Skeletal muscle tissue (tissue), 4 donors: ENCODE data around the gene GRID1. TPM values are rescaled to one million over a fixed set of nuclear protein-coding genes. Genes with fewer than 3 reads are reported as not detected.
"Not testable (repeated sequence)": the region's sequence is repeated elsewhere in the genome, so short reads cannot be mapped to it uniquely, and the experiment has no call there.

Experiments used
- H3K27ac ChIP-seq: one replicate; pipeline ENCODE4 v1.7.0; 2013; ENCODE audit warnings: mild to moderate bottlenecking, low read depth, low read length, inconsistent platforms
- H3K27me3 ChIP-seq, 3 donors: one replicate each; pipeline ENCODE4 v1.7.0; 2013; ENCODE audit warnings: low read length in 3 of 3; ENCODE audit not compliant: control insufficient read depth in 3 of 3, insufficient read depth in 3 of 3
- H3K36me3 ChIP-seq, 3 donors: one replicate each; pipeline ENCODE4 v1.7.0; 2013; ENCODE audit warnings: low read length in 3 of 3; ENCODE audit not compliant: control insufficient read depth in 3 of 3, insufficient read depth in 3 of 3
- H3K4me1 ChIP-seq, 3 donors: one replicate each; pipeline ENCODE4 v1.7.0; 2013; ENCODE audit warnings: low read length in 3 of 3, mild to moderate bottlenecking in 3 of 3; ENCODE audit not compliant: control insufficient read depth in 3 of 3, insufficient read depth in 3 of 3
- H3K4me3 ChIP-seq, 3 donors: one replicate each; pipeline ENCODE4 v1.7.0; 2013; ENCODE audit warnings: low read length in 3 of 3
- H3K9ac ChIP-seq, 3 donors: one replicate each; pipeline ENCODE4 v1.7.0; 2013; ENCODE audit warnings: low read length in 3 of 3, mild to moderate bottlenecking in 3 of 3, moderate library complexity in 2 of 3, low read depth in 1 of 3
- H3K9me3 ChIP-seq, 3 donors: one replicate each; pipeline ENCODE4 v1.7.0; 2013; ENCODE audit warnings: low read length in 3 of 3; ENCODE audit not compliant: control insufficient read depth in 3 of 3
- total RNA-seq: library from RNA; depleted of rRNA; stranded (reverse); fragments of >200 nt; gene quantifications from one replicate; pipeline ENCODE4 v1.2.3, GENCODE V29; 2014
- donor health status: Osteomylitis.

GRID1 gene
- total RNA-seq, 1 donor from 2014 or later = 2.1 TPM

DNA sequence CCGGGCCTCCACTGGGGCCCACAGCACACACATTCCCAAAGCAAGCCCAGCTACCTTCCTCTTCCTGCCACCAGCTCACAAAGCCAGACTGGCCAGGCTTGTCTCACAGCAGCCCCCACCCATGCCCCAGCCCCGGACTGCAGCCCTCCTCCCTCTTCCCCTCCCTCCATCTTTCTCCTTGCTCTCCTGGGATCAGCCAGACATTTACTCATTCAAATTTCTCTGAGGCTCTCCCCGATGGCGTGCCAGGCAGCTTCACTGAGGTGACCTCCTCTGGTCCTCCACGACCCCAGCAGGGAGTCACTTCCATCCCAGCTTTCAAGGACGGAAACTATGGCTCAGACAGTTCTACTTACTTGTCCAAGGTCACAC, 187.5 kb downstream of the GRID1 start:
- Histone ChIP-seq H3K27me3 (peaks cover 5 to 11% (median 7%) of the 10 kb centered on the region in 3 donors), H3K9ac (no peak overlapping the region), H3K9me3 (no peaks in the 10 kb centered on the region), H3K27ac (no peak overlapping the region), H3K4me3 (no peak overlapping the region), H3K36me3 (no peaks in the 10 kb centered on the region), H3K4me1 (no peaks in the 10 kb centered on the region)

GRCh38 chr10:86178401-86179152, 188.0 kb downstream of the GRID1 start:
- no peaks in the 10 kb centered on the region for H3K36me3 ChIP-seq
- no peak overlapping the region for H3K27ac ChIP-seq
- no peak overlapping the region for H3K9ac ChIP-seq

DNA sequence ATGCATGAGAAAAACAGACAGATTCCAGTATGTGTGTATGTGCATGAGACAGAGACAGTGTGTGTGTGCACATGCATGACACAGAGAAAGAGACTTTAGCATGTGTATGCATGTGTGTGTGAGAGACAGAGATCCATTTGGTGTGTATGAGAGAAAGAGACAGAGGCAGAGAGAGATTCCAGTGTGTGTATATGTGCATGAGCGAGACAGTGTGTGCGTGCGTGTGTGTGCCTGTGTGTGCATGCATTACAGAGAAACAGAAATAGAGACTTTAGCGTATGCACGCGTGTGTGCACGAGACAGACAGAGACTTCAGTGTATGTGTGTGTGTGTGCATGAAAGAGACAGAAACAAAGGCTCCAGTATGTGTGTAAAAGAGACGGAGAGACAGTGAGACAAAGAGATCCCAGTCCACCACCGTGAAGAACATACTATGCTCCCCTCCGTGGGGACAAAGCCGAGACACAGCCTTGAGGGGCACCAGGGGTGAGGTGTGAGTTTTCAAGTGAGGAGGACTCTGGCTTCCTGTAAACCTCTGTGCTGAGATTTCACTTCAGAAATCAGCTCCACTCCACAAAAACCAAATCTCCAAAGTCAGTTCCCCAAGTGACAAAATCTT, 188.9 kb downstream of the GRID1 start:
- H3K9ac ChIP-seq = no peak overlapping the region
- H3K27ac ChIP-seq = no peak overlapping the region
- H3K27me3 ChIP-seq = peaks cover 5 to 11% (median 7%) of the 10 kb centered on the region in 3 donors

More at GRCh38 chr10:86178401-86179152, 188.0 kb downstream of the GRID1 start:
- no peaks in the 10 kb centered on the region for H3K4me1 ChIP-seq
- H3K4me3 ChIP-seq = no peak overlapping the region
- H3K9me3 ChIP-seq = no peaks in the 10 kb centered on the region
- H3K27me3 ChIP-seq = peaks cover 5 to 11% (median 7%) of the 10 kb centered on the region in 3 donors

DNA sequence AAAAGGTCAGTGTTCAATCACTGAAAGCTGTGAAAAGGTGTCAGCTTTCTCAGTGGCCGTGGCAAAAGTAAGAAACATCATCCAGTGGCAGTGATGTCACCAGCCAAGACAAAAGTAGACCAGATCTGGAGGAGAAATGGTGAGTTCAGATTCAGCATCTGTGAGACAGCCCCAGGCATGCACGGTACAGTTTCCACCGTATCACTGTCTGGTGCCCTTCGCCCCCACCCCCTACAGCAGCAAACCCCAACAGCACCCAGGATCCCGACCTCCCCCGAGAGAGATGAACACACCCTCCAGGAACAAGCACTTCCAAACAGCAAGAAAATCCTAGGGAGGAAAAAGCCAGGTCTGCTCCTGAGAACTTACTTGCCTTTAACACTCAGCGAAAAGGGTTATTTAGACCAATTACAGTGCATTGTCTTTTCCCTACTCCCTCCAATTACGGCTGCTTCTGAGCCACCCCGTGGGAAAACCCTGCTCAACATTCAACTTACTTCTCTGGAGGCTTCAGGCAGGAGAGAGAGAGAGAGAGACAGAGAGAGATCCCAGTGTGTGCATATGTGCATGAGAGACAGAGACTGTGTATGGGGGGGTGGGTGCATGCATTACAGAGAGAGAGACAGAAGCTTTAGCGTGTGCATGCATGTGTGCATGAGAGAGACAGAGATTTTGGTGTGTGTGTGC, 189.6 kb downstream of the GRID1 start:
- Histone ChIP-seq H3K36me3 (no peaks in the 10 kb centered on the region), H3K27ac (no peak overlapping the region), H3K27me3 (peaks cover 5 to 11% (median 7%) of the 10 kb centered on the region in 3 donors), H3K9me3 (no peaks in the 10 kb centered on the region), H3K4me1 (no peaks in the 10 kb centered on the region), H3K9ac (no peak overlapping the region), H3K4me3 (no peak overlapping the region)

More for the DNA sequence above, 188.9 kb downstream of the GRID1 start:
- H3K4me1 ChIP-seq = no peaks in the 10 kb centered on the region
- H3K36me3 ChIP-seq = no peaks in the 10 kb centered on the region
- no peaks in the 10 kb centered on the region for H3K9me3 ChIP-seq
- H3K4me3 ChIP-seq = no peak overlapping the region

DNA sequence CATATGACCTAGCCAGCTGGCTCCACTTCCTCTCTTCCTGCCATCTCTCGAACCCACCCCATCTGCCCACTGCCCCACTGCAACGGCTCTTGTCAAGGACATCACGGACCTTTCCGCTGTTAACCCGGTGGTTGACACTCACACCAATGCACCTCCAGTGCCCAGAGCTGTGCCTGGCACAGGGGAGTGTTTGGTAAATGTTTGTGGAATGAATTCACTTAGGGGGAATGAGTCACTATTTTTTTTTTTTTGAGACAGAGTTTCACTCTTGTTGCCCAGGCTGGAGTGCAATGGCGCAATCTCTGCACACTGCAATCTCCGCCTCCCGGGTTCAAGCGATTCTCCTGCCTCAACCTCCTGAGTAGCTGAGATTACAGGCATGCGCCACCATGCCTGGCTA, 191.1 kb downstream of the GRID1 start:
- H3K27me3 ChIP-seq, H3K4me1 ChIP-seq, H3K4me3 ChIP-seq, H3K9ac ChIP-seq, H3K9me3 ChIP-seq, H3K36me3 ChIP-seq, H3K27ac ChIP-seq: not testable (repeated sequence)

DNA sequence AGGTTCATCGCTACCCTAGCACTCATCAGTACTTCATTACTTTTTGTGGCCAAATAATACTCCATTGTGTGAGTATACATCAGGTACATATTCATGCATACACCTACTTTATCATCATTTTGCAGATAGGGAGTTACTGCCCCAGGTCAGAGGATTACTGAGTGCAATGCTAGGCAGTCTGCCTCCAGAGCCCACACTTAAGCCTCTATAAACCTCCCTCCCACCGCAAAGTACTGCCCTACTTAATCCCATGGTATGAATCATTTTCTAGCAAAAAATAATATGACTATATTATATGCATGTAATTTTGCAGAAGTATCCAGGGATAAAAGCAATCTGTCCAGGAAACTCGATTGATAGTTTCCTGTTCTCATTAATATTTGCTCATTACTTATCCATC, 194.3 kb downstream of the GRID1 start:
- Histone ChIP-seq H3K27ac (no peak overlapping the region), H3K4me1 (no peaks in the 10 kb centered on the region), H3K36me3 (no peaks in the 10 kb centered on the region), H3K9ac (no peak overlapping the region), H3K4me3 (no peak overlapping the region), H3K9me3 (no peaks in the 10 kb centered on the region), H3K27me3 (no peaks in the 10 kb centered on the region)

GRCh38 chr10:86170255-86171108, 196.1 kb downstream of the GRID1 start:
- H3K36me3 ChIP-seq = no peaks in the 10 kb centered on the region
- H3K9ac ChIP-seq = no peak overlapping the region
- no peaks in the 10 kb centered on the region for H3K9me3 ChIP-seq
- H3K27me3 ChIP-seq = no peaks in the 10 kb centered on the region
- H3K27ac ChIP-seq = no peak overlapping the region
- no peaks in the 10 kb centered on the region for H3K4me1 ChIP-seq
- H3K4me3 ChIP-seq = no peak overlapping the region

- H3K4me1 ChIP-seq = no peaks in the 10 kb centered on the region
- no peaks in the 10 kb centered on the region for H3K27me3 ChIP-seq
- no peak overlapping the region for H3K27ac ChIP-seq
- no peak overlapping the region for H3K9ac ChIP-seq
- no peak overlapping the region for H3K4me3 ChIP-seq
- no peaks in the 10 kb centered on the region for H3K36me3 ChIP-seq
- no peaks in the 10 kb centered on the region for H3K9me3 ChIP-seq
Observed at GRCh38 chr10:86169506-86170254, 196.9 kb downstream of the GRID1 start.

DNA sequence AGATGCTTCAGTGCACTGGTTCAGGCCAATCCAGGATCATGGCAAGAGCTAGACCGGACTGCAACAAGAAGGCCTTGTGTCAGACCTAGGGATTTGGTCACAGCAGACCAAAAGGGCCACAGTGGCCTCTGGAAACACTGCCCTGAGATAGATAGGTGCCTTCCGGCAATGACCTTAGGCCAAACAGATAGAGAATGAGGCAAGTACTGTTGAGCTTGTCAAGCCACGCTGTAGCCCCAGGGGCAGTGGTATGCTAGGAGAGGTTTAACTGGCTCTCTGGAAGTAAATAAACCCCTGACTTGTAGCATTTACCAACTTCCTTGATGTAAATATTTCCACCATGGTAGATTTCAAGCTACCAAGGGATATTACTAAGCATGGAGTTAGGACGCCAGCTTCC, 197.5 kb downstream of the GRID1 start:
- H3K36me3 ChIP-seq = no peaks in the 10 kb centered on the region
- no peak overlapping the region for H3K9ac ChIP-seq
- H3K27ac ChIP-seq = no peak overlapping the region
- H3K27me3 ChIP-seq = no peaks in the 10 kb centered on the region
- H3K4me1 ChIP-seq = no peaks in the 10 kb centered on the region
- no peak overlapping the region for H3K4me3 ChIP-seq
- H3K9me3 ChIP-seq = no peaks in the 10 kb centered on the region
